B cell (primary cell): ENCODE results near the gene CST9L. TPM values are rescaled to one million over a fixed set of nuclear protein-coding genes. Genes with fewer than 3 reads are reported as not detected.

ENCODE experiments used
- ATAC-seq: fragments of 200-7000 bp; cut with Tn5 transposase; one replicate; pipeline ENCODE4 v1.10.0; 2021; ENCODE audit warnings: low read depth, mild to moderate bottlenecking, moderate number of reproducible peaks, moderate library complexity
- CTCF ChIA-PET: fragments of 350-600 bp; sonication (Branson Sonifier 250); formaldehyde crosslinking; loops from one replicate; lab custom pipeline; 2021; ENCODE audit warnings: antibody characterized with exemption, inconsistent platforms; lab: Charles Lee
- POLR2A ChIA-PET: fragments of 350-600 bp; sonication (Branson Sonifier 250); formaldehyde crosslinking; loops from one replicate; lab custom pipeline; 2021; ENCODE audit warnings: antibody characterized with exemption; lab: Charles Lee
- DNase-seq: peaks from one replicate; pipeline ENCODE4 v3.0.0; 2013
- H2AFZ ChIP-seq: 2 replicates; pipeline ENCODE4 v1.6.1; 2012; ENCODE audit warnings: mild to moderate bottlenecking, low read depth, low read length; ENCODE audit not compliant: insufficient read depth, poor library complexity, severe bottlenecking
- H3K27ac ChIP-seq, 2 donors: 1 replicate in 1 of 2; 2 replicates in 1 of 2; pipeline ENCODE4 v1.5.1; 2012 to 2013; ENCODE audit warnings: low read length in 2 of 2, mild to moderate bottlenecking in 2 of 2, moderate library complexity in 1 of 2
- H3K27me3 ChIP-seq, 4 experiments: fragments of 200-600 bp in 1 of 4; sonication (generic) in 1 of 4; replicated peaks in 1 of 4; 1 replicate in 2 of 4; 2 replicates in 2 of 4; pipeline versions ENCODE4 v1.6.1 to v1.7.0; 2013 to 2016; ENCODE audit warnings: low read length in 3 of 4, mild to moderate bottlenecking in 2 of 4, mixed read lengths in 1 of 4, moderate library complexity in 1 of 4; ENCODE audit not compliant: insufficient read depth in 4 of 4, control insufficient read depth in 3 of 4; ENCODE audit errors: control extremely low read depth in 1 of 4
- H3K36me3 ChIP-seq, 2 experiments: replicated peaks in 1 of 2; 1 replicate in 1 of 2; 2 replicates in 1 of 2; pipeline versions ENCODE4 v1.6.1 to v1.7.1; 2013; ENCODE audit warnings: low read length in 1 of 2; ENCODE audit not compliant: insufficient read depth in 2 of 2, control insufficient read depth in 1 of 2; ENCODE audit errors: control extremely low read depth in 1 of 2, extremely low read depth in 1 of 2
- H3K4me1 ChIP-seq, 2 donors: fragments of 200-600 bp in 1 of 2; sonication (generic) in 1 of 2; 1 replicate in 1 of 2; 2 replicates in 1 of 2; pipeline versions ENCODE4 v1.5.1 to v1.6.1; 2013 to 2017; ENCODE audit warnings: low read length in 2 of 2; ENCODE audit not compliant: control insufficient read depth in 2 of 2, insufficient read depth in 2 of 2
- H3K4me2 ChIP-seq: replicated peaks from 2 replicates; pipeline ENCODE3; 2012; ENCODE audit warnings: mild to moderate bottlenecking, low read depth, low read length; ENCODE audit not compliant: poor library complexity, severe bottlenecking
- H3K4me3 ChIP-seq, 5 experiments: fragments of 200-600 bp in 1 of 5; sonication (generic) in 1 of 5; 1 replicate in 3 of 5; 2 replicates in 2 of 5; pipeline versions ENCODE4 v1.5.1 to v1.7.0; 2011 to 2016; ENCODE audit warnings: low read length in 4 of 5, mild to moderate bottlenecking in 4 of 5, low read depth in 2 of 5, control low read depth in 1 of 5, moderate library complexity in 1 of 5; ENCODE audit not compliant: insufficient read depth in 1 of 5; ENCODE audit errors: control extremely low read depth in 1 of 5, extremely low read depth in 1 of 5
- H3K79me2 ChIP-seq: fragments of 200-600 bp; sonication (generic); one replicate; pipeline ENCODE4 v1.6.0; 2016; ENCODE audit warnings: low read length; ENCODE audit not compliant: control insufficient read depth, insufficient read depth
- H3K9ac ChIP-seq: fragments of 200-600 bp; sonication (generic); 2 replicates; pipeline ENCODE4 v1.6.1; 2017; ENCODE audit warnings: mild to moderate bottlenecking, low read length, moderate library complexity
- H3K9me3 ChIP-seq, 3 donors: one replicate each; pipeline versions ENCODE4 v1.6.1 to v1.7.1; 2013; ENCODE audit warnings: low read length in 2 of 3; ENCODE audit not compliant: control insufficient read depth in 2 of 3, insufficient read depth in 1 of 3; ENCODE audit errors: control extremely low read depth in 1 of 3
- H4K20me1 ChIP-seq: 2 replicates; pipeline ENCODE4 v1.6.0; 2012; ENCODE audit warnings: mild to moderate bottlenecking, low read length; ENCODE audit not compliant: insufficient read depth, control insufficient read depth, poor library complexity, severe bottlenecking
- H3K27ac Mint-ChIP-seq: one replicate; pipeline ENCODE4 v1.8.0; 2021; ENCODE audit warnings: mixed read lengths
- H3K27me3 Mint-ChIP-seq: one replicate; pipeline ENCODE4 v1.8.0; 2021; ENCODE audit warnings: mixed read lengths
- H3K4me1 Mint-ChIP-seq: one replicate; pipeline ENCODE4 v1.8.0; 2021; ENCODE audit warnings: mixed read lengths
- H3K4me3 Mint-ChIP-seq: one replicate; pipeline ENCODE4 v1.8.0; 2021; ENCODE audit warnings: mixed read lengths
- H3K9me3 Mint-ChIP-seq: one replicate; pipeline ENCODE4 v1.8.0; 2022; ENCODE audit warnings: mixed read lengths; ENCODE audit not compliant: insufficient read depth
- CTCF ChIP-seq: fragments of 200-600 bp; IDR thresholded peaks from one replicate; pipeline ENCODE4 v1.8.0; 2022; ENCODE audit warnings: antibody characterized with exemption, mild to moderate bottlenecking
- EZH2 ChIP-seq: IDR thresholded peaks from 2 replicates; pipeline ENCODE4 v1.6.1; 2012; ENCODE audit warnings: borderline replicate concordance, low read depth, mild to moderate bottlenecking, moderate library complexity, low read length; ENCODE audit not compliant: insufficient read depth, poor library complexity, severe bottlenecking
- WGBS: methylation state at CpG from one replicate; pipeline ENCODE4 v1.1.5; 2013; ENCODE audit warnings: missing lambda C conversion rate; ENCODE audit not compliant: insufficient coverage; 5-methylcytosine and 5-hydroxymethylcytosine counted together
- intact Hi-C: fragments of 100-400 bp; cut with micrococcal nuclease; formaldehyde crosslinking; loops from one replicate; pipeline ENCODE4 v1.10.0; 2022
- polyA plus RNA-seq: library from polyadenylated mRNA; depleted of rRNA; stranded (reverse); fragments of >200 nt; gene quantifications from 2 replicates; pipeline ENCODE4 v1.2.3, GENCODE V29; 2012
- total RNA-seq, 2 donors: library from RNA; stranded (reverse); fragments of 120-200 nt in 1 of 2; gene quantifications; 1 replicate in 1 of 2; 2 replicates in 1 of 2; pipeline versions ENCODE4 v1.2.3 to v1.2.4, GENCODE V29; 2013 to 2022

The CST9L gene
- total and polyA plus RNA-seq, 2 donors (not counting 1 experiment from before 2014, with no cell fraction given): not detected

DNA sequence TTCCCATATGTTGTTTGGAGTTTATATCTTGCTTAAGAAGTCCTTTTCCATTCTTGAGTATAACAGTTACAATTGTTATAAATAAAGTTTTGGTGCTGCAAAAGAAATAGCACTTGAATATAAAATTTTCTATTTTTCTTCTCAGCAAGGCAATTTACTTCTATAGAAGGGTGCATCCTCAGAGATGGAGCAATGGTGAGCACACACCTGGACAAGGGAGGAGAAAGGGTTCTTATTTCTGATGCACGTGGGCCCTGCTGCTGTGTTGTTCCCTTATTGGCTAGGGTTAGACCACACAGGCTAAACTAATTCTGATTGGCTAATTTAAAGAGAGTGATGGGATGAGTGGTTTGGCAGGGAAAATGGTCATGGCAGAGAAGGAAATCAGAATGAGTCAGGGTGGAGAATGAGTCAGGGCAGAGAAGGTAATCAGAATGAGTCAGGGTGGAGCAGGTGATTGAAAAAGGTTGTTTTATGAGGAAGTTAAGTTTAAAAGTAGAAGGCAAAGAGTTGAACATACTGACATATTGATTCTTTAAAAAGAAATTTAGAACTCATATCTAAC is 39.3 kb downstream of the CST9L start:
- H3K36me3 ChIP-seq: no peaks in the 10 kb centered on the region
- H3K4me1 ChIP-seq: no peaks in the 10 kb centered on the region
- H3K4me3 ChIP-seq: no peak overlapping the region
- no peak overlapping the region for H3K9ac ChIP-seq
- TF ChIP-seq CTCF (no peak), EZH2 (no peak)
- no peaks in the 10 kb centered on the region for H3K27me3 ChIP-seq
- no peaks in the 10 kb centered on the region for H3K27me3 Mint-ChIP-seq
- no peak overlapping the region for H3K4me3 Mint-ChIP-seq
- DNase-seq: no peak
- H4K20me1 ChIP-seq: no peaks in the 10 kb centered on the region
- no peak overlapping the region for H3K27ac Mint-ChIP-seq
- 100% methylated on average over 1 of the region's 1 CpG for WGBS
- H3K4me2 ChIP-seq: no peak overlapping the region
- H3K9me3 ChIP-seq: peaks cover 0 to 6% (median 0%) of the 10 kb centered on the region in 3 donors
- peaks cover 10% of the 10 kb centered on the region for H3K9me3 Mint-ChIP-seq
- CTCF ChIA-PET: no interaction called here
- no peaks in the 10 kb centered on the region for H3K79me2 ChIP-seq
- no peak overlapping the region for H3K27ac ChIP-seq
- no peak overlapping the region for H2AFZ ChIP-seq
- no peak for ATAC-seq
- intact Hi-C loops: no loop called here
- H3K4me1 Mint-ChIP-seq: no peaks in the 10 kb centered on the region
- POLR2A ChIA-PET: no interaction called here

GRCh38 chr20:23526850-23527249 is 41.4 kb downstream of the CST9L start:
- Histone ChIP-seq H3K79me2 (no peaks in the 10 kb centered on the region), H3K4me2 (no peak overlapping the region), H3K9me3 (peaks cover 0 to 6% (median 0%) of the 10 kb centered on the region in 3 donors), H3K4me1 (no peaks in the 10 kb centered on the region), H3K4me3 (no peak overlapping the region), H3K27me3 (no peaks in the 10 kb centered on the region), H3K27ac (no peak overlapping the region), H3K36me3 (no peaks in the 10 kb centered on the region), H3K9ac (no peak overlapping the region), H4K20me1 (no peaks in the 10 kb centered on the region), H2AFZ (no peak overlapping the region)
- Mint-ChIP-seq H3K27ac (no peak overlapping the region), H3K27me3 (no peaks in the 10 kb centered on the region), H3K4me1 (no peaks in the 10 kb centered on the region), H3K4me3 (no peak overlapping the region), H3K9me3 (peaks cover 10% of the 10 kb centered on the region)
- TF ChIP-seq EZH2 (no peak), CTCF (no peak)
- no CpG with 5 or more reads among the region's 1 CpG for WGBS
- no peak for ATAC-seq
- DNase-seq: no peak
- ChIA-PET POLR2A (no interaction called here), CTCF (no interaction called here)
- intact Hi-C loops: no loop called here
